Measurements from ENCODE around the gene ZNF516.

DNA sequence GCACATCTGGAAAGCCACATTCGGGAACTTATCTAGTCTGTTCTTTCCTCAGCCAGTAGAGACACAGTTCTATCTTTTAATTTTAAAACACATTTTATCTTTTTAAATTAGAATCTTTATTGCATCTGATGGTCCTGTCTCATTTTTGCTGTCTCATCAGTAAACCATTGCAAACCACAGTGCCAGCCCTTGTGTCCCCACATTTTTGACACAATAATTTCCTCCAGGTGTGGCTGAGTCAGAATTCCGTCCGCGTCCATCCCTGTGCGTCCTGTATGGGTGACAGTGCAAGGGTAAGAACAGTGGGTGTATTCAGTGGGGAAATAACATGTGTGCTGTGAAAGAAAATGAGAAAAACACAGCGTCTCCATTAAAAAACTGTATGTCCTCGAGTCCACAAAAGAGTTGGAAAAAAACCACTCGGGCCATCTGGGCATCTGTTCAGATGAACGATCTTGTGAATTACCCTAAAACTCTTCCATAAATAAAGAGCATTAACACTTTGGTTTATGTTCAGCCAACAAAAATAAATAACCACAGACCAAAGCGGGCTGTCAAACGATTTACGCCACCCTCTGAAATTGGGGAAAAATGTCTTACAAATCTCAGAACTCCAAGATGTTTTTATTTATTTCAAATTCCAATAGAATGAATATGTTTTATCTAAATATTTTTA, 137.3 kb downstream of the ZNF516 start:
- TF ChIP-seq CTCF (IDR thresholded peaks at IDR 0.05) (no peak), POLR2A (IDR thresholded peaks at IDR 0.05) (no peak)
